ENCODE data around the gene ITGAE. TPM values are rescaled to one million over a fixed set of nuclear protein-coding genes. Genes with fewer than 3 reads are reported as not detected.

The ITGAE gene
- polyA plus RNA-seq, 10 donors = 29.4 to 34.8 (median 33.2) TPM

GRCh38 chr17:3699951-3700350, 101.0 kb downstream of the ITGAE start:
- no peak for DNase-seq

GRCh38 chr17:3698139-3698538, 102.8 kb downstream of the ITGAE start:
- no peak for DNase-seq

- peak; percentile 28 to 59 (median 48) for DNase-seq
These were observed 103.9 kb downstream of the ITGAE start for GRCh38 chr17:3697103-3697476.

GRCh38 chr17:3695723-3696411, 105.1 kb downstream of the ITGAE start, which contains the start of gene P2RX5:
P2RX5 (minus strand) TSS chr17:3696155; CDS start chr17:3696005, 150 bp downstream.
- DNase-seq = peak in 2 of 3 donors; percentile 33 to 47

GRCh38 chr17:3695129-3695722, 105.8 kb downstream of the ITGAE start:
- DNase-seq = peak; percentile 45 to 64 (median 57)

GRCh38 chr17:3693829-3694231, 107.2 kb downstream of the ITGAE start:
- DNase-seq = no peak

GRCh38 chr17:3693141-3693540, 107.8 kb downstream of the ITGAE start:
- DNase-seq = no peak

- no peak for DNase-seq
These were observed 108.6 kb downstream of the ITGAE start for GRCh38 chr17:3692346-3692745.

- DNase-seq = no peak
These were observed 109.3 kb downstream of the ITGAE start for GRCh38 chr17:3691617-3692067.

GRCh38 chr17:3690094-3690715, 110.8 kb downstream of the ITGAE start:
- DNase-seq = peak in 1 of 3 donors; percentile 13

GRCh38 chr17:3689262-3690093, 111.5 kb downstream of the ITGAE start:
- DNase-seq = no peak

GRCh38 chr17:3688852-3689261, 112.1 kb downstream of the ITGAE start:
- DNase-seq = no peak

GRCh38 chr17:3688027-3688553, 112.9 kb downstream of the ITGAE start:
- DNase-seq = peak in 1 of 3 donors; percentile 22

- DNase-seq = no peak
These were observed 115.8 kb downstream of the ITGAE start for GRCh38 chr17:3685174-3685573.

- no peak for DNase-seq
These were observed 117.9 kb downstream of the ITGAE start for GRCh38 chr17:3683054-3683511.

- DNase-seq = no peak
These were observed 119.0 kb downstream of the ITGAE start for GRCh38 chr17:3682033-3682432.

GRCh38 chr17:3681565-3681964, 119.4 kb downstream of the ITGAE start:
- no peak for DNase-seq

GRCh38 chr17:3681057-3681456, 119.9 kb downstream of the ITGAE start:
- DNase-seq = no peak

- no peak for DNase-seq
These were observed 121.4 kb downstream of the ITGAE start for GRCh38 chr17:3679531-3680126.

GRCh38 chr17:3678821-3679530, 122.0 kb downstream of the ITGAE start:
- no peak for DNase-seq
